ENCODE data around the gene SKAP1.
"Not testable (repeated sequence)": the region's sequence is repeated elsewhere in the genome, so short reads cannot be mapped to it uniquely, and the experiment has no call there.

The SKAP1 gene

DNA sequence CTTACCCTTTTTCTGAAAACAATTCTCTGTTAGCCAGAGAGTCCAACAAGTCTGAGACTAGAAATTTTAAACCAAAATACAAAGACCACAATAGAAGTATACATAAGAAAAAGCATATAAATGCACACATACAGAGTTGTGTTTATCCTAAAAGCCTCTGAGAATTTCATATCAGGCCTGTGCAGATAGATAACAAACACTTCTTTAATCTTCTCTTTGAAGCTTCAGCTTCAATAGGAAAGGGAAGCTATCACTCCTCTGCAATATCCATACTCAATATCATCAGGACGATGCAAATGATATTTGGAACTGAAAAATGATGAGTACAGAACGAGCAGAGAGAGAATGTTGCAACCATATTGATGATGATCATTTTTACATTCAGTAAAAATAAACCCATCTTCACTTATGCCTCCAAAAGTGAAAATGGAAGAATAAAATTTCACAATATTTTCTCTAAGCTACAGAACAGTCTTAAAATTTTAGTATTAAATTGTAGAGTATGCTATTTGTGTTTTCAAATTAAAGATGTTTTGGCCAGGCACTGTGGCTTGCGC is 61.6 kb downstream of the SKAP1 start:
- FAIRE-seq = no peak

DNA sequence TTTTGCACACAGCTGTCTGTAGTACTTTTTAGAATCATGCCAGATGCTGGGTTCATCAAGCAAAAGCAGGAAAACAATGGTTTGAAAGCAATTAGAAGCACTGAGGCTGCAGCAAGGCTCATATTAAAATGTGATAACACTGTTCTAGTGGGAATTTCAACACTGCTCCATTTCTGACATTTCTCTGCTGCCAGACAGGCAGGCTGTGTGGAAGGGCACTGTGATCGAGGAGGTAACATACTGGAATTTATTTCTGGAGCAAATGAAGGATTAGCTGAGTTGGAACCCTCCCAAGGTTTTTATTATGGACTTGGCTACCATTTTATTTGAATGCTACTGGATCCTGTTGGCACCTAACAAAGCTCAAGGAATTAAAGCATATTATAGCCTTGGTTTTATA is 66.9 kb downstream of the SKAP1 start:
- FAIRE-seq = no peak

DNA sequence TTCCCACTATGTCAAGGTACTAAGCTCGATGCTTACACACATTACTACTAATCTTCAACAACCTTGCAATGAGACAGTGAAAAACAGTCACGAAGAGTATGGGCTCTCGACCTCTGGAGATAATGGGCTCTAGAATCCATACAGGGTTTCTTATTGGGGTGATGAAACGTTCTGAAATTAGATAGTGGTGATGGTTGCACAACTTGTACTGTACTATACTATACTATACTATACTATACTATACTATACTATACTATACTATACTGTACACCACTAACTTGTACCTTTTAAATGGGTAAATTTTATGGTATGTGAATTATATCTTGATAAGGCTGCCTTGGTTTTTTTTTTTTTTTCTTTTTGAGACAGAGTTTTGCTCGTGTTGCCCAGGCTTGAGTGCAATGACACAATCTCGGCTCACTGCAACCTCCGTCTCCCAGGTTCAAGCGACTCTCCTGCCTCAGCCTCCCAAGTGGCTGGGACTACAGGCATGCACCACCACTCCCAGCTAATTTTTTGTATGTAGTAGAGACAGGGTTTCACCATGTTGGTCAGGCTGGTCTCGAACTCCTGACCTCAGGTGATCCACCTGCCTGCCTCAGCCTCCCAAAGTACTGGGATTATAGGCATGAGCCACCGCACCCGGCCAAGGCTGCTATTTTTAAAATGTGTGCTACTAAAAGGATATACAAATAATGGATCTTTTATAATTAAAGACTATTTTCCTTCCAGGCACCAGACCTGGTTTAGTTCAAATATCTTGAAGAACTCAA is 69.0 kb downstream of the SKAP1 start:
- FAIRE-seq = not testable (repeated sequence)

DNA sequence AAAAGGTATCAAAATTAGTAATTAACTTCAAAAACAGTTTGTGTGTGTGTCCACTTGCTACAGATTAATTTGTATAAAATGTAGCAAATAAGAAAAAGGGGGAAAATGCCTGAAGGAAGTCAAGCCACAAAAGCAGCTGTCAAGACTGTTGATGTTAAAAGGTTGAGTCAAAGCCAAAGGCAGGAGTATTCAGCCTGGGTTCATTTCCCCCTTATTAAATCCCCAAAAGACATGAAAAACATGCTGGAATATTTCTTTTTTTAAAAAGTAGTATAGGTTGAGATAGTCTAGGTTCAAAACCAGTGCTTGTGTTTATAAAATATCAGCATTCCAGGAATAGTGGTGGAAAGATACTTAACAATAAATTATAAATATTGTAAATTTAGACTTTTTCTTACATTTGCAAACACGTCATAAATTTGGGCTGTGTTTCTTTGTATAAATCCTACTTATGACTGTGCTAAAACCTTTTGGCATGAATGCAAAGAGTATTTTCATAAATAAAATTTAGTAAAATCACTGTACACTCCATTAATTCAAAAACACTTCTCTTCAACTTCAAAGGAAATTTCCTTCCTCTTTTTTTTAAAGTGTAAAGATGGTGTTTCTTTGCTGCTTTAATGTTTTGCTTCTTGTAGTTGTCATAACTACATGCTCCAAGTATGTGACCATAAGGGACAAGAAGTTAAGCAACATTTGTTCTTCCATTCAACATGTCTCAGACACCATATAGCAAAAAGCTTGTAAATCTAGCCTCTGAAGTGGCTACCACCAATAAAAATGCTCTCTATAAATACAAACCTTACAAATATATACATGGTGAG is 72.0 kb downstream of the SKAP1 start:
- no peak for FAIRE-seq

DNA sequence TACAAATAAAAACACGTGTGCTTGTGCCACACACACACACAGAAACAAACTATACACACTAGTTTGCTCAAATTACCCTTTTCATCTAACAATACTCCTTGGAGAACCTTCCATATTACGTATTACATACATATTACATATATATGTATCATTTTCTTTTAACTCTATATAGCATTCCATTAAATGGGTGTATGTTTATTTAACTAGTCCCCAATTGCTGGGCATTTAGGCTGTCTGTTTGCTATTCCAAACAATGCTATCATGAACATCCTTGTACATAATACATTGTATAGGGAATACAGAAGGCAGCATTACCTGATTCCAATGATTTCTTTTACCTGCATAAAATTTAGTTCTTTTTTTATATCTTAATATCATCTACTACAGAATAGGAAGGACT is 73.1 kb downstream of the SKAP1 start:
- no peak for FAIRE-seq

DNA sequence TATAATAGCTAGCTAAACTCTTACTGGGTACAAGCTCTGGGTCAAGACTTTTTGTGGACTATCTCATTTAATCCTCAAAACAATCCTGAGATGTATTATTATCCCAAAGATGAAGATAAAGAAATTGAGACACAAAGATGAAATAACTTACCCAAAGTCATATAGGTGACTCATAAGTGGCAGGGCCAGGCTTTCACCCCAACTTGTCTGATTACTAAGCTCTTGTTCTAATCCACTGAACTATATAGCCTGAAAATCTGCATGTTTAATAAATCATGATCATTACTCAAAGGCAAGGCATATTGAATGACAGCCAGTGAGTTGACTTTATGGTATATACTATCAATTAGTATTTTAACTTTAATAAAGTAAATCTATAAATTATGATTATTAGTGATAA is 77.4 kb downstream of the SKAP1 start:
- FAIRE-seq = no peak

DNA sequence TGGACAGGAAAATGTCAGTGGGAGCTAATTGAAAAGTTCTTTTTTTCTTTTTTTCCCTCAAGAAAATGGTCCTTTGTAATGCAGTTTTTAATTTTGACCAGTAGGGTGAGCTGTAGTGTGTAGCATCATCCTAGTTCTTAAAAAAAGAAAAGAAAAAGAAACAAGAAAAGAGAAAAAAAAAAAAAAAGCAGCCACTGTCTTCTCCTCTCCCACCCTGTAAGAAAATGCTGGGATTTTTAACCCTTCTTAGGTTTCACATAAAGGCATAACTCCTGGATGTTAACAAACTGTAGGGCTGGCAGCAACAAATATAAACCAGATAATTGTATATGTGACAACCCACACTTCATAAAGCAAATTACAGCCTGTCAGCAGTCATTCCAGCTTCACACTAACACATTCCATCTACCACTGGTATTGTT is 78.1 kb downstream of the SKAP1 start:
- peak; percentile 94 for FAIRE-seq

DNA sequence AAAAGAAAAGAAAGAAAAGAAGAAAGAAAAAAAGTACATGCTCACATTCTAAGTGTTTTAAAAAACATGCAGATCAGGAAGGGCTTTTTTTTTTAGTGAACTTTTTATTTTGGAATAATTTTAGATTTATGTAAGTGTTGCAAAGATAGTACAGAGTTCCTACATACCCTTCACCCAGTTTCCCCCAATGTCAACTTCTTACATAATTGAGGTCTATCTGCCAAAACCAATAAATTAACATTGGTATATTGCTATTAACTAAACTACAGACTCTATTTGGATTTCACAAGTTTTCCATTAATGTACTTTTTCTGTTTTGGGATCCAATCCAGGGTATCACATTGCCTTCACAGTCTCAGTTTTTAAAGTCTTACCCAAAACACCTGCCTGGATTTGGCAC is 81.7 kb downstream of the SKAP1 start:
- FAIRE-seq = no peak

DNA sequence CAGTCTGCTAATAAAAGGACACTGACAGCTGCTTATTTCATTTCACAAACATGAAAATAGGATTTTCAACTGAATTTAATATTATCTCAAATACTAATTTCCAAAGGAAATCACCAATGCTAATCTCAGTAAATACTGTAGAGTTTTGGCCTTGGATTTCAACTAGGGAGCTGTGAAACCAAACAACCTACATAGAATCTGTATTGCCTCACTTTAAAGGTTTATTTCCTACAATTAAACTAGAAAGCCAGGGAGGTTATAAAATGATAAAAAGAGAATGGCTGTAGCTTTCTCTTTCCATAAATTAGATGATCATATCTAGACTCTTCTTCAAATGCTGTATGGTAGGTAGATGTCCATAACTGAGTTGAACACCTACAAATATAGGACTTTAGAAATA is 82.8 kb downstream of the SKAP1 start:
- no peak for FAIRE-seq

DNA sequence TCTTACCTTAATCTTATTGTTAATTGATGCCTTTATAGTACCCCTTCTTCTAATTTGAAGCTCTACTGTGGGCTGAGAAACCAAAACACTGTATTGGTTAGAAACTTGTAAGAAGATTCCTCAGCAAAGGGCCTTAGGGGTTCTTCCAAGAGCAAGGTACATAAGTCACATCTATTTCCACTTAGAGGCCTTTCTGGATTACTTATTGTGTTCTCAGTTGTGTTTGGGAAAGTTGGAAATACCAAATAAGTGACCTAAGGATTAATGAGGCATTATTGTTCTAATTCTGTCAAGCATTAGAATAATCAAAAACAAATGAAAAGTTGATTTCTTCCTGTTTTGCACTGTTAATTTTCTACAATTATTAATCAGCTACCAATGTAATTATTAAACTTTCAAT is 85.8 kb downstream of the SKAP1 start:
- no peak for FAIRE-seq

DNA sequence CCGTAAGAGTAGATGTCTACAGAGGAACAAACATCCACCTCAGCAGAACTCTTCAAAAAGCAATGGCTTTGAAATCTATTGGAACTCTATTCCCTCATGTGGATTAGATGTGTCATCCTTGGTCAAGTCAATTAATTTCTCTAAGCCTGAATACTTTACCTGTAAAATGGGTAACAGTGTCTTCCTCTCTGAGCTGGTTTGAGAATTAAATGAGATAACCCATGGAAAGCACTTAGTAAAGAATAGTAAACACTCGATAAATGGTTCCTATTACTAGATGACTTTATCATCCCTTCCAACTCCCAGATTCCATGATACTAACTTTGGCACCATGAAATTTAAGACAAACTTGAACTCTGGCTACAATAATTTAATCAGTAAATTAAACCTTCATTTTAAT is 89.1 kb downstream of the SKAP1 start:
- FAIRE-seq = no peak

DNA sequence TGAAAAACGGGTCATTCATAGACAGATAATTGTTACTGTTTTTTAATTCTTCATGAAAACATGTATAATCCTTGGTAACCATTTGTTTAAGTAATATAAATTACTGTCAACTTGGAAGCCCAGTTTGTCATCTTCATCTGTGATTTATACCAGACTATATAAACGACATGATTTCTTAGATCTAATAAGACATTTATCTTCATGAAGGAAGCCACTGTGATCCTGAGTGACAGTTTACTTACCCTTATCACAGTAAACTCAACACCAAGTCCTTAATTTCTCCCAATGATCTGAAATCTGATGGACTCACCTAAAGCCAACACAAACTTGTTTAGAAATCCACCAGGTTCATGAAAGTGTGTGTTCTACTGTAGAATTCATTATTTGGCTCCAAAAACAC is 91.3 kb downstream of the SKAP1 start:
- peak; percentile 22 for FAIRE-seq

DNA sequence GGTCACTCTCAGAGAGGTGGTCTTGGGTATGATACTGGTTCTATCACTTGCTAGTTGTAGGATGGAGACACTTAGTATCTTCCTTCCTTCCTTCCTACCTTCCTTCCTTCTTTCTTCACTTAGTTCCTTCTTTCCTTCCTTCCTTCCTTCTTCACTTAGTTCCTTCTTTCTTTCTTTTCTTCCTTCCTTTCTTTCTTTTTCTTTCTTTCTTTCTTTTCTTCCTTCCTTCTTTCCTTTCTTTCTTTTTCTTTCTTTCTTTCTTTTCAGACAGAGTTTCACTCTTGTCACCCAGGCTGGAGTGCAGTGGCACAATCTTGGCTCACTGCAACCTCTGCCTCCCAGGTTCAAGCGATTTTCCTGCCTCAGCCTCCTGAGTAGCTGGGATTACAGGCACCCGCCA is 92.1 kb downstream of the SKAP1 start:
- not testable (repeated sequence) for FAIRE-seq

DNA sequence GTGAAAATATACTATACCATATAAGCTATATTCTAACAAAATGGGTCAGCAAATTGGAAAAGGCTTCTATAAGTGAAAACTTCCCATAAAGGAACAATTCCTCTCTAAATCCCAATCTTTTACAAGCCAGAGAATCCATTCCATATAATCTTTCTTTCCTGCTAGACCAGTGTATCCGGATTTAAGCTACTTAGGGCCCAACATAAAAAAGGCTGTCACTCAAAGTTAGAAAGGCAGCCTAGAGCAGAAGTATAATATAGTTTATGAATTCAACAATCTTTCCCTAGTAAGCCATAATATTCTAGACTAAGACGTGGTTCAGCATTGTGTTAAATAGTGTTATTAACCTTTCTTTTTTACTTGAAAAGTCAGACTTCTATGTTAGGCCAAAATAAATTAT is 93.0 kb downstream of the SKAP1 start:
- FAIRE-seq = no peak

DNA sequence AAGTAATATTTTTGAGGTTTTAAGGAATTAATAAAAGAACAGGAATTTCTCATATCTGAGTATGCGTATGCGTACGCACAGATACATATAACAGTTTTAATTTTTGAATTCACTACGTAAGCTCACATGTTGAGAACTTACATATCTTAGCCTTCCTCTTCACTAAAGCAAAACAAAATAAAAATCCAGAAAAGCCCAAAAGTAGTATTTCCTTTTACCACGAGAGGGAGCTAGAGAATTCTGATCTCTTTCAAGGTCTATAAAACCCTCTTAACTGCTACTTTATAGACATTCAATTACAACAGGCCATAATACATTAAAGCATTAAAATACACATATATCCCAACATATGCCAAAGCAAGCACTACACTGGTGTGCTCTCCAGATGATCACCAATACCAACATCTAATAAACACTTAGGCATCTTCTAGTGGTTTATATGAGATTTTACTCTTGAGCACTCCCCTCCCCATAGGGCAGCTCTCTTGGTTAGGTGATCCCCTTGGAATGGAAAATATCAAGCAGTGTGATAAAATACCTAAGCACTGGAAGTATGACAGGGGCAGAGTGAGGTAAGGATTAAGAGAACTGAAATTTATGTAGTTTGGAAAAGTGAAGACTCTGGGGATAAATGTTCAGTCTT is 94.0 kb downstream of the SKAP1 start:
- peak; percentile 97 for FAIRE-seq

DNA sequence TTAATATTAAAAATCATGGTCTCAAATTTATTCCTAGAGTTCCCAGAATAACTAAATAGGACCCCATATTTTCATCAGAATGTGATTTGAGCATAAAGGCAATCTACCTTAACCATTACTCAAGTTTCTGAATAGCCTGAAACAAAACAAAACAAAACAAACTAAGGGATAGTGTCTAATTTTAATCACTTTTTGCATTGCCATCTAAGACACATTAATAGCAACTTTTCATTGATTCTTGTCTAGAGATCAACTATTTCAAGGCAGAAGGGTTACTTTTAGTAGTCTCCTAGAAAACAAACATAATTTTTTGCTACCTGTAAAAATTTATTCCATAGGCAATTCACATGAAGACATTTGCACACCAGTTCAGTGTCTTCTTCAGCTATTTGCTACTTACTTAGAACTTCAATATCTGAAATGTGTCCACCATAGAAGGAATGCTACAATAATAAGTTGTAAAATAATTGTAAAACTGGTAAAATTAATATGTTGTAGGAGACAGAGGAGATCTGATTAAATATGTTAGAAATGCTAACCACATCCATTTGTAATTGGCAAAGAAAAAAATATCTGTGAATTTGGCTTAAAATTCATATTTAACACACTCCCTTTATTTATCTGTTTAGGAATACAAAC is 94.7 kb downstream of the SKAP1 start:
- FAIRE-seq = peak; percentile 5

DNA sequence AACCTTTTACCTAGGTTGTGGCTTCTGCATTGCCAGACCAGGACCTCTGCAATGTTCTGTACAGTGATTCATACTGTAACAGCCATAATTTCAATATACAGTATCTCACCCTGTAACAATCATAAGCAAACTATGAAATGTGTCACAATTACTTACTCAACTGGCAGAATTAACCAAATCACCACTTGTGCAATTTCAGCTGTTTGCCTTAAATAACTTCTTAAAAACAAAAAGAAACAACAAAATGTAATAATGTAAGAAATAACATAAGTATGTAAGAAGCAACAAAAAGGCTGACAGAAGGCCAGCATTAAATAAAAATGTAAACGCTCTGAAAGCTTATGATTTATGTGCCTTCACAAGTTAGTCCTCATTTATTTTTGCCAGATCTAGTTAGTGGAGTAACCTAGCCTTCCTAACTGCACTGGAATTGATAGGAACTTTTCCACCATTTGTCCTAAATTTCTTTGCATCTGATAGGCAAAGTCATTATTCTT is 96.9 kb downstream of the SKAP1 start:
- peak; percentile 49 for FAIRE-seq

DNA sequence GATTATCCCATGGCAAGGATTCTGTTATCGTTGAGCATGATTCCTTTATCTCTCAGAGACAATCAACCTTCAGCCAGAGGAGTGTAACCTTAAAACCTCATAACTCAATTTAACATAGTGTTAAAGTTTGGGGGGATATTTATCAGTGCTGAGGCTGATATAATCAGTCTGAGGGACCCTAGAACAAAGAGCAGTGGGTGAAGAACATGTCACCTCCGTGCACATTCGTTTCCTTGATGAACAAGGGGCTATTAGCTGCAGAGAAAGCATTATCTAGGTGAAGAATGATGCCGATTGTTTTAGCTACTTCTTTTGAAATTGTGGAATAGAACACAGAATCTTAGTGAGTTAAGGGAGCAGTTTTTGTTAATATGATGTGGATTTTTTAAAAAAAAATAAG is 99.1 kb downstream of the SKAP1 start:
- FAIRE-seq = no peak

DNA sequence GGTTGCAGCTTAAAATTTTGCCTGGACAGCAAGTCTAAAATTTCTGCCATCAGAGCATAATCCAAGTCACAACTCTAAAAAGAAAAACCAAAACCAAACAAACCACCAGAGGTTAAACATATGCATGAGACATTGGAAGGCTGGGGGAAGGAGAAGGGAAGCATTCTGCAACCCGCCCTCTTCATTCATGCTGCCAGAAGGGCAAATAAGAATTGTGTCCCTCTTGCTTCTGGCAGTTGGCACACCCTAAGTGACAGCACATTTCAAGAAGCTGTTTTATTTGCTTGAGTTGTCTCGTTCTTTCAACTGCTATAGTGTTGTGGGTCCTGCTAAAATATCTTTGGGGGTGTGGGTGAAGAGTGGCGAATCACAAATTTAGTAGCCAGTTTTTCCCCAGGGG is 99.6 kb downstream of the SKAP1 start:
- FAIRE-seq = no peak

DNA sequence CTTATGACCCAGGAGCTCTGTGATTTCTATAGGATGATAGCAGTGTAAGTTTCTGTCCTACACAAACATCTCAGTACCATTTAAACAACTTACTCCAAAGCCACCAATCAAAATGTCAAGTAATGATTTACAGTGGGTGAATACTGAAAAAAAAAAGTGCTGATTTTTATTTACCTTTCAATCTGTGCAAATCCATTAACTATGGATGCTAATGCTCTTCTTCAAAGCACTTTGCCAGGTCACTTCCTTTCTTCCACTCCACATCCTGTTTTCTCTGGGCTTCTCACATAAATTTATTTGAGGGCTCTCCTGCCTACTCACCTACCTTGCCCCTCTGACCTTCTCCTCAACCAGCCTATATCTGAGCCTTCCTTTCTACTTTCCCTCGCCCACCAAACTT is 101.6 kb downstream of the SKAP1 start:
- FAIRE-seq = no peak

DNA sequence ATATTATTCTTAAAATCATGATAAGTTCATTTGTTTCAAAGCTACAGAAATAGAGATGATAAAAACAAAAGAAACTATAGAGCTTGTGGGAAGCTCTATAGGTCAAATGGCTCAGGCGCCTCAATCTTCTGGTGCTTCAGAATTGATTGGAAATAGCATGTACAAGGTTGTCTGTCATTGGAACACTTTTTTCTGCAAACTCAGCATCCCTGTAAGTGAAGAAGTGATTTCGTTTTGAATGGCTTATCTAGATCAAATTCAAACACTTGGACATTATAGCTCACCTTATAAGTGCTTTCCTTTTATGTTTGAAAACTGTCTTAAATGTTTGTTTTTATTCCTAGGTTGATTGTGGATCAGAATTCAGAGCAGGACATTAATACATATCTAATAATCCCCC is 103.7 kb downstream of the SKAP1 start:
- no peak for FAIRE-seq

DNA sequence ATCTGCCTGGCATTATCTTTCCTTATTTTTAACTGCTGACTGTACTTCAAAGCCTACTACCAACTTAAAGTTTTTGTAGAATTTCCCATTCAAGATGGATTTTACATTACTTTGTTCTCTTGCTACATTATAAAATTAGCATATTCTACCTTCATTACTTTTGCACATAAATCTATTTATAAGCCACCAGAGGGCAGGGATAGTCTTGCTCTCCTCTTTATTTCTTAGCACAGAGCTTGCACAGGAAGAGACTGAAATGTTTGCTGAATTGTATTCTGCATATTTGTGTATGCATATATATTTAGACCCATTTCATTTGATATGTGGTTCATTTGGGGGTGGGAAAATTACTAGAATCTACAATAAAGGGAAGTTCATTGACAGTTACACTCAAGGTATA is 108.0 kb downstream of the SKAP1 start:
- no peak for FAIRE-seq

DNA sequence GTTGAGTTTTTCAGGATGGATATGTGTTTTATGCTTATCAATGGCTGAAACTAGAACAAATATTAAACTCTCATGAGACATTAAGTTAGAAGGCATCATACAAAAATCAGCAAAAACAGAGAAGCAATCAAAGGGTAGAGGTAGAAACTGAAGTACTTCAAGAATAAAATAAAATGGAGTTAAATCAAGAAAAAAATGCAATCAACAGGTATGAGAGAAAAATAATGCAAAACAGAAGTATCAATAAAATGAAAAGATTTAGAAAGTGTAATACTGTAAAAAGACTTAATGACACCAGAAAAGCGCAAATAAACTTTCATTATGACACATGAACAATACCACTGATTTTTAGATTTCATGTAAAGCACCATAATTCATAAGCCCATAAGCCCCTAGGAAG is 112.3 kb downstream of the SKAP1 start:
- FAIRE-seq = no peak
